SK-N-MC (cell line): ENCODE data around the gene HEATR3.

ENCODE experiments used
- EZH2 ChIP-seq: fragments of 200-600 bp; sonication (generic); IDR thresholded peaks from one replicate; pipeline ENCODE4 v1.6.1; 2017; ENCODE audit warnings: antibody characterized with exemption
- POLR2AphosphoS5 ChIP-seq: IDR thresholded peaks from 2 replicates; pipeline ENCODE4 v1.6.1; 2012; ENCODE audit warnings: mild to moderate bottlenecking, low read depth, low read length, borderline replicate concordance

DNA sequence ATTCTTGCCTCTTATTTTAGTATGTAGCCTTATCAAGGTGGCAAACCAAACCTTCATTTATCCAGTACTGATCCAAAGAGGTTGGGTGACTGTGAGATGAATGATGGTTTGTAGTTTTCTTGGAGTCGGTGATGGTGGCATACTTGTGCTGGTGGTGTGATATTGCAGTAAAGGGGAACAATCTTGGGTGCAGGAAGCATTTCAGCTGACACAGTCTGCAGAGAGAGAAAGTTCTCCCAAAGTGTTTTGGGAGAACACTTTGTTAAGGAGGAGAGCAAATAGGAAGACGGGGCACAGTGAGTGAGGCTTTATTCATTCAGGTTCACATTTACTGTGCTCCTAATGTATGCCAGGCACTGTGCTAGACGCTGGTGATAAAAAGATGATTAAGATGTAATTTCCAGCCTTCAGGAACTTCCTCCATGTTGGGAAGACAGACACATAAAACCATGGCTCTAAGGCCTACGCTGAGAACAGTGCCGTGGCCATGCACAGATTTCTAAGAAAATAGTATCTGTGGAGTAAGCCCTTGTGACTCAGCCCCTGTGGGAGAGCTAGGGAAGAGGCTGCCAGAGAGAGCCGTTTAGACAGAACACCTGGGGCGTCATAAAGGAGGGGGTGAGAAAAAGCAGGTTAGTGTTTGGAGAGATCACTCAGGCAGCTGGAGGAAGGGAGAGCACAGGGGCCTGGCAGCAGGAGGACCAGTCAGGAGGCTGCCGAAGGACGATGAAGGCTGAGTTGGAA, 13.8 kb downstream of the HEATR3 start:
- TF ChIP-seq EZH2 (no peak), POLR2AphosphoS5 (no peak)
